IMR-90 (cell line): ENCODE measurements around the gene PIK3R5.

Experiments used
- MAFK ChIP-seq: IDR thresholded peaks from 2 replicates; pipeline ENCODE4 v1.6.1; 2012; ENCODE audit warnings: low read depth, low read length, improper control_type of control experiment
- MXI1 ChIP-seq: IDR thresholded peaks from 2 replicates; pipeline ENCODE4 v1.6.1; 2012; ENCODE audit warnings: low read depth, mild to moderate bottlenecking, low read length, moderate library complexity, borderline replicate concordance
- POLR2A ChIP-seq: IDR thresholded peaks from 2 replicates; pipeline ENCODE4 v1.6.1; 2012; ENCODE audit warnings: mild to moderate bottlenecking, low read depth, low read length
- RAD21 ChIP-seq: IDR thresholded peaks from 2 replicates; pipeline ENCODE4 v1.6.1; 2012; ENCODE audit warnings: low read length, improper control_type of control experiment
- RCOR1 ChIP-seq: IDR thresholded peaks from 2 replicates; pipeline ENCODE4 v1.6.1; 2012; ENCODE audit warnings: mild to moderate bottlenecking, low read length, improper control_type of control experiment; ENCODE audit not compliant: insufficient replicate concordance
- SMC3 ChIP-seq: fragments of 150-350 bp; IDR thresholded peaks from 2 replicates; pipeline ENCODE4 v1.6.1; 2016; ENCODE audit warnings: low read depth, mild to moderate bottlenecking, antibody characterized with exemption, low read length, moderate library complexity
- TF ChIP-seq, protein P1 (sequence below): conservative IDR thresholded peaks from 2 replicates; pipeline ENCODE4 v1.5.1; 2012; ENCODE audit warnings: mild to moderate bottlenecking, low read depth, low read length, improper control_type of control experiment
- TF ChIP-seq, protein P2 (sequence below): fragments of 150-350 bp; IDR thresholded peaks from 2 replicates; pipeline ENCODE4 v1.6.1; 2016; ENCODE audit warnings: low read depth, mild to moderate bottlenecking, low read length, moderate library complexity, borderline replicate concordance

DNA sequence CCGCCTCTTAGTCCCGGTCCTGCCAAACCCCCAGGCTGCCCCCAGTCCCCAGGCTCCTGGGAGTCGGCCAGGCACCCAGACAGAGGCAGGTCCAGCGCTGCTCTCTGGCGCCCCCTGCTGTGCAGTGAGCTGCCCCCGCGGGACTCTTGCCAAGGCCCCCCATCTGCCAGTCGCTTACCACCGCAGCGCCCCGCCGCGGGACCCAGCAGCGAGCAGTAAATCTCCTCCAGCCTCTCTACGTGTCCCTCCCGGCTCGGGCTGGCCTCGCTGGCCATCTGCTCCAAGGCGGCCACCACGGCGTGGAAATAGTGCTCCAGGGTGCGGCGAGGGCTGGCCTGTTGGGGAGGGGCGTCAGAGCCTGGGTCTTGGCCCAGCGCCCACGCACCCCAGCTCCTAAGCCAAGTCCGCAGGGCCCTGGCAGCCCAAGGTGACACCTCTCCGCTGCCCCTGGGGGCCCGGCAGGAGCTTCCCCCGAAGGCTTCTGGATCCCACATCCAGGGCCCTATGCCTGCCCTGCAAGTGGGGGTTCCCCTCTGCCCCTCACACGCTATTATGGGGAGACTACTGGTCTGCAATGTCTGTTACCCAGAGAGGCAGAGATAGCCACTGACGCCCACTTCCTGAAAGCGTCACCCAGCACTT, 132.7 kb downstream of the PIK3R5 start:
- TF ChIP-seq, protein P1, sequence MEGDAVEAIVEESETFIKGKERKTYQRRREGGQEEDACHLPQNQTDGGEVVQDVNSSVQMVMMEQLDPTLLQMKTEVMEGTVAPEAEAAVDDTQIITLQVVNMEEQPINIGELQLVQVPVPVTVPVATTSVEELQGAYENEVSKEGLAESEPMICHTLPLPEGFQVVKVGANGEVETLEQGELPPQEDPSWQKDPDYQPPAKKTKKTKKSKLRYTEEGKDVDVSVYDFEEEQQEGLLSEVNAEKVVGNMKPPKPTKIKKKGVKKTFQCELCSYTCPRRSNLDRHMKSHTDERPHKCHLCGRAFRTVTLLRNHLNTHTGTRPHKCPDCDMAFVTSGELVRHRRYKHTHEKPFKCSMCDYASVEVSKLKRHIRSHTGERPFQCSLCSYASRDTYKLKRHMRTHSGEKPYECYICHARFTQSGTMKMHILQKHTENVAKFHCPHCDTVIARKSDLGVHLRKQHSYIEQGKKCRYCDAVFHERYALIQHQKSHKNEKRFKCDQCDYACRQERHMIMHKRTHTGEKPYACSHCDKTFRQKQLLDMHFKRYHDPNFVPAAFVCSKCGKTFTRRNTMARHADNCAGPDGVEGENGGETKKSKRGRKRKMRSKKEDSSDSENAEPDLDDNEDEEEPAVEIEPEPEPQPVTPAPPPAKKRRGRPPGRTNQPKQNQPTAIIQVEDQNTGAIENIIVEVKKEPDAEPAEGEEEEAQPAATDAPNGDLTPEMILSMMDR = no peak
- TF ChIP-seq SMC3 = no peak
- no peak for TF ChIP-seq POLR2A
- no peak for TF ChIP-seq MAFK
- TF ChIP-seq RAD21 = no peak
- TF ChIP-seq, protein P2, sequence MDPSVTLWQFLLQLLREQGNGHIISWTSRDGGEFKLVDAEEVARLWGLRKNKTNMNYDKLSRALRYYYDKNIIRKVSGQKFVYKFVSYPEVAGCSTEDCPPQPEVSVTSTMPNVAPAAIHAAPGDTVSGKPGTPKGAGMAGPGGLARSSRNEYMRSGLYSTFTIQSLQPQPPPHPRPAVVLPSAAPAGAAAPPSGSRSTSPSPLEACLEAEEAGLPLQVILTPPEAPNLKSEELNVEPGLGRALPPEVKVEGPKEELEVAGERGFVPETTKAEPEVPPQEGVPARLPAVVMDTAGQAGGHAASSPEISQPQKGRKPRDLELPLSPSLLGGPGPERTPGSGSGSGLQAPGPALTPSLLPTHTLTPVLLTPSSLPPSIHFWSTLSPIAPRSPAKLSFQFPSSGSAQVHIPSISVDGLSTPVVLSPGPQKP = no peak
- no peak for TF ChIP-seq MXI1
- TF ChIP-seq RCOR1 = no peak
